HG02588 (cell line): ENCODE results near the gene TRIML1.

Experiments
- ATAC-seq: cut with Tn5 transposase; IDR thresholded peaks from one replicate; pipeline ENCODE4 v1.9.1; 2021; ENCODE audit warnings: mild to moderate bottlenecking, moderate library complexity; ENCODE audit not compliant: unreplicated experiment

Gene TRIML1, protein sequence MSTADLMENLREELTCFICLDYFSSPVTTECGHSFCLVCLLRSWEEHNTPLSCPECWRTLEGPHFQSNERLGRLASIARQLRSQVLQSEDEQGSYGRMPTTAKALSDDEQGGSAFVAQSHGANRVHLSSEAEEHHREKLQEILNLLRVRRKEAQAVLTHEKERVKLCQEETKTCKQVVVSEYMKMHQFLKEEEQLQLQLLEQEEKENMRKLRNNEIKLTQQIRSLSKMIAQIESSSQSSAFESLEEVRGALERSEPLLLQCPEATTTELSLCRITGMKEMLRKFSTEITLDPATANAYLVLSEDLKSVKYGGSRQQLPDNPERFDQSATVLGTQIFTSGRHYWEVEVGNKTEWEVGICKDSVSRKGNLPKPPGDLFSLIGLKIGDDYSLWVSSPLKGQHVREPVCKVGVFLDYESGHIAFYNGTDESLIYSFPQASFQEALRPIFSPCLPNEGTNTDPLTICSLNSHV

GRCh38 chr4:188139141-188139540, at the start of gene TRIML1:
Gene TRIML1, plus strand, starts transcription at chr4:188139441. Its CDS starts 118 bp downstream, at chr4:188139559.
- ATAC-seq: no peak

- no peak for ATAC-seq
Observed at GRCh38 chr4:188092824-188093223, 46.4 kb upstream of the TRIML1 start.

DNA sequence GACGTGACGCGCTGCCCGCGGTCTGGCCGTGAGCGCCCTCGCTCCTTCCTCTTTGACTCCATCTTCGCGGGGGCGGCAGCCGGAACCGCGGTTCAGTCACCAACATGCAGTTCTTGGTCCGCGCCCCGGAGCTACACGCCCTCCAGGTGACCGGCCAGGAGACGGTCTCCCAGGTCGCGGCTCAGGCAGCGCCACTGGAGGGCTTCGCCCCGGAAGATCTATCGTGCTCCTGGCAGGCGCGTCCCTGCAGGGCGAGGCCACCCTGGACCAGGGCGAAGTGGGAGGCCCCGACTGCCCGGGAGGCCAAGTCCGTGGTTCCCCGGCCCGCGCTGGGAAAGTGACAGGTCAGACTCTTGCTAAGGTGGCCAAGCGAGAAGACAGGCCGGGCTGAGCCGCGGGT, 32.8 kb upstream of the TRIML1 start:
- ATAC-seq: no peak

DNA sequence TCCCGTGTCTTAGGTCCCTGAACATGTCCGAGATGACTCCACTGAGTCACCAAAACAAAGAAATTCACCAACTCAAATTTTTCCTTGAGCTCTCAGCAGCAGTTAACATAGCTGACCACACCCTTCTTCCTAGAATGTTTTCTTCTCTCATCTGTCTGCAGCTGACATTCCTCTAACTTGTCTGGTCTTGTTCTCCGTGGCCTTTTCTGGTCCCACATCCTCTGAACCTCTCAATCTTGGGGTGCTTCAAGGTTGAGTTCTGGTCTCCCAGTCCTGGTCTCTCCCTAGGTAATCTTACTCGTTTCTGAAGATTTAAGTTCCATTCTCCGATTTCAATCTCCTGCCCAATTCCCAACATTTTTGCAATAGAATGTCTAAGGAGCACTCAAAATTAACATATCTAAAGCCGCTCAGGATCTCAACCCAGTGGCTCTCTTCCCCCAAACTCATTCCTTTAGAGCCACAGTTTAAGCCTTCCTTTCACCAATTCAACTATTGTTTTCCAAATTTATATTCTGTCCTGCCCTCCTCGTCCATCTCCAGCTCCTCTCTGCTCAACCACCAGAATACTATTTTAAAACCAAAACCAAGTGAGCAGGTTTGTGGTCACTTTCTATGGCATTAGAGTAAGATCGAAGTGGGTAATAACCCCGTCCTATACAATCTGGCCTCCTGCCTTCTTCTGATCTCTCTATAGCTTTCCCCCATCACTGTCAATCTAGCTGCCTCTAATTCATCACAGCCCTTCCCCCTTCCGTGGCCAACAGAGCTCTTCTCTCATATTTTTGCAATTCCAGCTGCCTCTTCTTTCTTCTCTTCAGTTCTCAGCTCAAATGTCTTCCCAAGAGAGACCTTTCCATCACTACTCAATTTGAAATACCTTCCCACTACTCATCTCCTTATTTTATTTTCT, 31.1 kb upstream of the TRIML1 start:
- ATAC-seq: no peak

GRCh38 chr4:188109157-188109755, 30.0 kb upstream of the TRIML1 start, which contains the start of gene TRIML2:
Gene TRIML2, minus strand, starts transcription at chr4:188109603. Its CDS starts 4,235 bp downstream, at chr4:188105368.
- no peak for ATAC-seq

GRCh38 chr4:188110036-188110435, 29.2 kb upstream of the TRIML1 start:
- ATAC-seq: no peak

DNA sequence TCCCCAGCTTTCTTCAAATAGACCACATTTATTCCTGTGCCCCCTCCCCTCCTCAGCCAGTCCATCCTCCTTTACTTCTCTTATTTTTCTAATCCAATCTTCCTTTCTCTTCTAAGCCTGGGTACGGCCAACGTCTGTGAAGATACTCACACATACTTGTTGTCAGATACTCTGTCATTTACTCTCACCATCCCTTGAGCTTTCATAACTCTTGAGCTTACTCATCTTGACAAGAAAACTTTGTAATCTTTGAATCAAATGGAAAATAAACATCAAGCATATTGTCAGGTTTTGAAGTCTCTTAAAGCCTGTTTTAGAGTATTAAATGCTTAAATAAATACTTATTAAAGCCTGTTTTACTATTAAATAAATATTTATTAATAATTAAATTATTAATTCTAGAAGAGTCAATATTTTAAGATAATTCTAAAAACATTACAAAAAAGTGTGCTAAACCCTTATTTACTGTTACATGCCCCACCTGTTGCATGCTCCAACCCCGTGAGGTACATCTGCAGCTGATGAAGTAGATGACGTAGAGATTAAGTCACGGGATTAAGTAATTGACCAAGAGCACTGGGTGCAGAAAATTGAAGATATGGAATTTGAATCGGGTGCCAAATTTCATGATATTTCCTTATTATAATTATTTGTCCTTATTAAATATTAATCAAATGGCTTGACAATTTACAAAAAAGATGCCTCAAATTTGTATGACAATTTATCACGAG, 28.3 kb upstream of the TRIML1 start:
- ATAC-seq: no peak

GRCh38 chr4:188111955-188112354, 27.3 kb upstream of the TRIML1 start:
- no peak for ATAC-seq

- ATAC-seq: no peak
Observed at GRCh38 chr4:188113156-188113555, 26.1 kb upstream of the TRIML1 start.

- ATAC-seq: no peak
Observed at GRCh38 chr4:188117631-188118324, 21.5 kb upstream of the TRIML1 start.

DNA sequence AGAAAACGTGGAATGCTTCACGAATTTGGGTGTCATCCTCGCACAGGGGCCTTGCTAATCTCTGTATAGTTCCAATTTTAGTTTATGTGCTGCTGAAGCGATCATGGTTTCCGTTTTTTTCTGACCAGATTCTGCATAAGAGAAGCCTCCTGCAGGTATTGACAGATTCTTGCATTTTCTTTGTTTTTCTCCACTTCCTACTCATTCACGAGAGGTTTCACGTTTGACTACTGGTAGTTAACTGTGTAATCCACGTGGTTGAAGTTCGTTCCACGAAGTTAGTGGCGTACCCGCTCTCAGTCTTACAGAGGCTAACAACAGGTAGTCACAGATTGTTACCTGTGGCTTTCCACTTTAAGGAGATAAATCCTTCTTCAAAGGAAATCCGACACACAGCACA, 17.7 kb upstream of the TRIML1 start:
- ATAC-seq: no peak

- ATAC-seq: no peak
Observed at GRCh38 chr4:188127214-188127874, 11.9 kb upstream of the TRIML1 start.

DNA sequence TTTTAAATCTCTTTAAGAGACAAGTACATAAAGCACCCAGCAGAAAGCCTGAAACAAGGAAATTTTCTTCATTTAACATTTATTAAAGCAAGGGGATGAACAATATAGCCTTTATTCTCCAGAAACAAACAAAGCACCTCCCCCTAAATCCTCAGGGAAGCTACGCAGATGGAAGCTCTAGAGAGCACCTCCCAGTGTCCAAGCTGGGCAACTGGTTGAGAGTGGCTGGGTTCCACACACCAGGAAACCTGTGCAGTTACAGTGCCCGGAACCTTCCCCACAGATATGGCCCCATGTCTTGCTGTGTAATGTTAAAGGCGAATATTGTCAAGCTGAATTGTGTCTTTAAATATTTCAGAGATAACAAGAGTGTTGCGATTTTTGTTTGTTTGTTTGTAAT, 8.9 kb upstream of the TRIML1 start:
- ATAC-seq: no peak

- ATAC-seq: no peak
Observed at GRCh38 chr4:188132232-188132631, 7.0 kb upstream of the TRIML1 start.

DNA sequence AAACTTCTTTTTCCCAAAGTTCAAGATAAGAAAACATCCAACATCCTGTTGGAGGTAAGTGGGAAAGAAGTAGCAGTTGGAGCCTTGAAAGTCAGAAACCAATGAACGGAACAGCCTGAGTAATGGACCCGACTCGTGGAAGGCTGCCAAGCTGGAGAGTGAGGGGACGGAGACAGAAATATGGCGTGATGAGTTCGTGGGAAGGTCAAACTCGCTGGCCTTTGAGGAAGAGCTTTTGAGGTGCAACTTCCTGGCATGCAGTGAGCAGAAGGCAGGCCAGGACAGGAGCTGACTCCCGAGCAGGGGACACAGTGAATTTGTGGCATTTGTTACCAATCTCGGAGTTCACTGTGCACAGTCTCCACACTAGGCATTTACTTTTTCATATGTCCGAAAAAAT, 1.0 kb upstream of the TRIML1 start:
- ATAC-seq: no peak

DNA sequence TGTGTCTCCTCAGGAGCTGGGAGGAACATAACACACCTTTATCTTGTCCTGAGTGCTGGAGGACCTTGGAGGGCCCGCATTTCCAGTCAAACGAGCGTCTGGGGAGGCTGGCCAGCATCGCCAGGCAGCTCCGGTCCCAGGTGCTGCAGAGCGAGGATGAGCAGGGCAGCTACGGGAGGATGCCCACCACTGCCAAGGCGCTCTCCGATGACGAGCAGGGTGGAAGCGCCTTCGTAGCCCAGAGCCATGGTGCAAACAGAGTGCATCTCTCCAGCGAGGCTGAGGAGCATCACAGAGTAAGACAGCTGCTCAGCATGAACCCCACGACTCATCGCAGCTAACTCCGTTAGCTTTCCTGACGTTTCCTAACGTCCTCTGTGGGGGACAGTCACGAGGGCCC, 430 bp downstream of the TRIML1 start:
- ATAC-seq: no peak

- no peak for ATAC-seq
Observed at GRCh38 chr4:188143731-188144130, 4.5 kb downstream of the TRIML1 start.

DNA sequence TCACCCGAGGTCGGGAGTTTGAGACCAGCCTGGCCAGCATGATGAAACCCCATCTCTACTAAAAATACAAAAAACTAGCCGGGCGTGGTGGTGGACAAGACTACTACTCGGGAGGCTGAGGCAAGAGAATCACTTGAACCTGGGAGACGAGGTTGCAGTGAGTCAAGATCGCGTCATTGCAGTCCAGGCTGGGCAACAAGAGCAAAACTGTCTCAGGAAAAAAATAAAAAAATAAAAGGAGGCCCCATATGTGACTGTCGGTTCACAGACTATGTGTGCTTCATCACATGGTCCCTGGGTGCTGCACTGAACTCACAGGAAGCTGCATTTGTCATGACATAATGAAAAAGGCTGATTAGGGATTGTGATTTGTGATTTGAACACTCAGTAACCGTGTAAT, 6.4 kb downstream of the TRIML1 start:
- no peak for ATAC-seq

GRCh38 chr4:188146618-188147017, 7.4 kb downstream of the TRIML1 start:
- ATAC-seq: no peak
